KMS-11 (cell line): ENCODE measurements around the gene TMPRSS6.
A peak's percentile ranks its signal among the peaks of the same experiment; 100 is the strongest.

Experiments used
- H2AFZ ChIP-seq: fragments of 200-600 bp; sonication (generic); 2 replicates; pipeline ENCODE4 v1.6.1; 2016; ENCODE audit warnings: antibody characterized with exemption, mixed run types, low read depth
- H3K27ac ChIP-seq: fragments of 200-600 bp; sonication (generic); 2 replicates; pipeline ENCODE4 v1.6.1; 2016; ENCODE audit warnings: mild to moderate bottlenecking, mixed run types
- H3K27me3 ChIP-seq: fragments of 200-600 bp; sonication (generic); 2 replicates; pipeline ENCODE4 v1.6.1; 2017; ENCODE audit warnings: mild to moderate bottlenecking, low read depth, mixed run types, moderate library complexity; ENCODE audit not compliant: insufficient read depth
- H3K36me3 ChIP-seq: fragments of 200-600 bp; sonication (generic); 2 replicates; pipeline ENCODE4 v1.6.1; 2017; ENCODE audit warnings: mild to moderate bottlenecking, mixed run types; ENCODE audit not compliant: insufficient read depth
- H3K4me1 ChIP-seq: fragments of 200-600 bp; sonication (generic); 2 replicates; pipeline ENCODE4 v1.6.1; 2016; ENCODE audit warnings: mild to moderate bottlenecking, low read depth, mixed run types; ENCODE audit not compliant: poor library complexity, severe bottlenecking
- H3K4me2 ChIP-seq: fragments of 200-600 bp; sonication (generic); 2 replicates; pipeline ENCODE4 v1.7.0; 2016; ENCODE audit warnings: mild to moderate bottlenecking, mixed run types
- H3K4me3 ChIP-seq: fragments of 200-600 bp; sonication (generic); IDR thresholded peaks from 2 replicates; pipeline ENCODE4 v1.6.1; 2017; ENCODE audit warnings: low read depth, low read length, mixed read lengths; ENCODE audit not compliant: insufficient read depth
- H3K79me2 ChIP-seq: fragments of 200-600 bp; sonication (generic); 2 replicates; pipeline ENCODE4 v1.6.1; 2016; ENCODE audit warnings: low read depth, mixed run types; ENCODE audit not compliant: insufficient read depth
- H3K9ac ChIP-seq: fragments of 200-600 bp; sonication (generic); 2 replicates; pipeline ENCODE4 v1.6.1; 2016; ENCODE audit warnings: mild to moderate bottlenecking, mixed run types
- H4K20me1 ChIP-seq: fragments of 200-600 bp; sonication (generic); 2 replicates; pipeline ENCODE4 v1.6.1; 2016; ENCODE audit warnings: mild to moderate bottlenecking, mixed run types; ENCODE audit not compliant: insufficient read depth
- TF ChIP-seq, protein P1 (sequence below): fragments of 200-600 bp; sonication (generic); conservative IDR thresholded peaks from 2 replicates; pipeline ENCODE4 v1.6.1; 2017; ENCODE audit warnings: low read depth, mild to moderate bottlenecking, antibody characterized with exemption, low read length, moderate library complexity, mixed read lengths

The TMPRSS6 gene

GRCh38 chr22:37018086-37018814 is 91.3 kb downstream of the TMPRSS6 start:
- Histone ChIP-seq H3K27ac (no peak overlapping the region), H2AFZ (no peak overlapping the region)

DNA sequence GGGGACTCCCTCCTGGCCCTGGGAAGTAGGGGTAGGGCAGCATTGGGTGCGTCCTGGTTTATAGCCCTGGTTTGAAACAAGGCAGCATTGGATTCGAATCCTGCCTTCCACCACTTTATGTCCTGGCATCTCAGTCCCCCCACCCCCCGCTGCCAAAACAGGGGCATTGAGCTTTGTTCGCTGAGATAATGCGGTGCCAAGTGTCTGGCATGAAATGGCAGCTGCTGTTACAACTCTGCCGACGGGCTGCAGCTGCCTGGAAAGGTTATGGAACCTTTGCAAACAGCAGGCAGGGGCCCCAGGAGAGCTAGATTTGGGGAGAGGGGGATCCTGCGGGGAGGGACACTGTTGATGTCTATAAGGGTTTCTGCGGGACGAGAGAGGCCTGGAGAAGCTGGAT is 92.2 kb downstream of the TMPRSS6 start:
- TF ChIP-seq, protein P1, sequence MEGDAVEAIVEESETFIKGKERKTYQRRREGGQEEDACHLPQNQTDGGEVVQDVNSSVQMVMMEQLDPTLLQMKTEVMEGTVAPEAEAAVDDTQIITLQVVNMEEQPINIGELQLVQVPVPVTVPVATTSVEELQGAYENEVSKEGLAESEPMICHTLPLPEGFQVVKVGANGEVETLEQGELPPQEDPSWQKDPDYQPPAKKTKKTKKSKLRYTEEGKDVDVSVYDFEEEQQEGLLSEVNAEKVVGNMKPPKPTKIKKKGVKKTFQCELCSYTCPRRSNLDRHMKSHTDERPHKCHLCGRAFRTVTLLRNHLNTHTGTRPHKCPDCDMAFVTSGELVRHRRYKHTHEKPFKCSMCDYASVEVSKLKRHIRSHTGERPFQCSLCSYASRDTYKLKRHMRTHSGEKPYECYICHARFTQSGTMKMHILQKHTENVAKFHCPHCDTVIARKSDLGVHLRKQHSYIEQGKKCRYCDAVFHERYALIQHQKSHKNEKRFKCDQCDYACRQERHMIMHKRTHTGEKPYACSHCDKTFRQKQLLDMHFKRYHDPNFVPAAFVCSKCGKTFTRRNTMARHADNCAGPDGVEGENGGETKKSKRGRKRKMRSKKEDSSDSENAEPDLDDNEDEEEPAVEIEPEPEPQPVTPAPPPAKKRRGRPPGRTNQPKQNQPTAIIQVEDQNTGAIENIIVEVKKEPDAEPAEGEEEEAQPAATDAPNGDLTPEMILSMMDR, result no peak
- no peaks in the 10 kb centered on the region for H3K27me3 ChIP-seq
- H3K4me2 ChIP-seq, result no peak overlapping the region
- no peak overlapping the region for H2AFZ ChIP-seq
- H3K27ac ChIP-seq, result no peak overlapping the region
- no peaks in the 10 kb centered on the region for H4K20me1 ChIP-seq
- no peak overlapping the region for H3K4me3 ChIP-seq
- no peaks in the 10 kb centered on the region for H3K79me2 ChIP-seq
- H3K36me3 ChIP-seq, result no peaks in the 10 kb centered on the region
- H3K4me1 ChIP-seq, result peaks cover 17% of the 10 kb centered on the region
- no peak overlapping the region for H3K9ac ChIP-seq

More at GRCh38 chr22:37018086-37018814, 91.3 kb downstream of the TMPRSS6 start:
- H3K79me2 ChIP-seq, result no peaks in the 10 kb centered on the region
- peaks cover 17% of the 10 kb centered on the region for H3K4me1 ChIP-seq
- H3K4me2 ChIP-seq, result peak overlapping the region; percentile 48; the same call in 1 of the 2 replicates
- H3K27me3 ChIP-seq, result no peaks in the 10 kb centered on the region
- no peaks in the 10 kb centered on the region for H4K20me1 ChIP-seq
- H3K9ac ChIP-seq, result no peak overlapping the region
- no peak overlapping the region for H3K4me3 ChIP-seq
- no peaks in the 10 kb centered on the region for H3K36me3 ChIP-seq
- TF ChIP-seq, protein P1, result no peak

DNA sequence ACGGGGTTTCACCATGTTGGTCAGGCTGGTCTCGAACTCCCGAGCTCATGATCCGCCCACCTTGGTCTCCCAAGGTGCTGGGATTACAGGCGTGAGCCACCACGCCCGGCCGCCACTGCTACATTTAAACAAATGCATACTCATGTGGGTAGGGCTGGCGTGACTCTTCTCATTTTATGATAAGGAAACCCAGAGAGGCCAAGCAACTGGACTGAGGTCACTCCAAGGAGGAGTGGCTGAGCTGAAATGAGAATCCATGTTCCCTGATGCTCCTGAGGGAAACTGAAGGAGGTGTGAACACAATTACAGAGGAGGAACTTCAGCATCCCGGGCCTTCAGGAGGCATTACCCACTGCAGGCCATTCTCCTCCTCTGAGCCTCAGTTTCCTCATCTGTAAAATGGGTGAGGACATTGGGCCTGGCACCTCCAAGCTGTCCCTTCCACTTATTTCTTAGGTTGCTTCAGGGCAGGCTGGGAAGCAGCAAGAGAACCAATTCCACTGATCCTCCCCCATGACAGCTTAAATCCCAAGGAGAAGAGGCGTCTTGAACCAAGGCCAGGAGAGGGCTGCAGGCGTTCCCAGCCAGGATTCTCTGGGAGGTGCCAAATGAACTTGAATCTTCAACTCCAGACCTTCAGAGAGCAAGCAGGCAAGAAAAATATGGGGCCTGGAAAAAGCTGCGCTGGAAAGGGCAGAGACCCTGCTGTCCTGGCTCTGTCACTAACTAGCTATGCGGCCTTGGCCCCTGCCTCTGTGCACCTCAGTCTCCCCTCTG is 93.2 kb downstream of the TMPRSS6 start:
- Histone ChIP-seq H3K4me3 (no peak overlapping the region), H3K36me3 (no peaks in the 10 kb centered on the region), H3K9ac (no peak overlapping the region), H3K27me3 (no peaks in the 10 kb centered on the region), H3K4me1 (peaks cover 11% of the 10 kb centered on the region), H4K20me1 (no peaks in the 10 kb centered on the region), H3K27ac (no peak overlapping the region), H3K79me2 (no peaks in the 10 kb centered on the region), H3K4me2 (no peak overlapping the region), H2AFZ (no peak overlapping the region)
- TF ChIP-seq, protein P1, result no peak

DNA sequence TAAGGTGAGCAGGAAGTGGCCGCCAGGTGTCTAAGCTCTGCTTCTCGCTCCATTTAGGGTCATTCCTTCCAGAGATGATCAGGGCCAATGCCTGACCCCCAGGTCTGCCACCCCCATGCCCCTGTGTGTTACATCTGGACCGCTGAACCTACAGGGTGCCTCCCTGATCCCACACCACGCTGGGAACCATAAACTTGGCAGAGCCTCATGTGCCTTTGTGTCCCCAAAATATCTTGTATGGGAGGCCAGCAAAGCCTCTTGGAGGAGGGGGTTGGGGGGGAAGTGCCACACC is 94.0 kb downstream of the TMPRSS6 start:
- TF ChIP-seq, protein P1, result no peak
- H3K36me3 ChIP-seq, result no peaks in the 10 kb centered on the region
- H3K27me3 ChIP-seq, result no peaks in the 10 kb centered on the region
- H3K79me2 ChIP-seq, result no peaks in the 10 kb centered on the region
- H3K27ac ChIP-seq, result no peak overlapping the region
- no peak overlapping the region for H2AFZ ChIP-seq
- H3K9ac ChIP-seq, result no peak overlapping the region
- no peaks in the 10 kb centered on the region for H4K20me1 ChIP-seq
- no peak overlapping the region for H3K4me2 ChIP-seq
- peaks cover 3% of the 10 kb centered on the region for H3K4me1 ChIP-seq
- H3K4me3 ChIP-seq, result no peak overlapping the region
